ENCODE data around the gene HORMAD2.

HORMAD2 gene

DNA sequence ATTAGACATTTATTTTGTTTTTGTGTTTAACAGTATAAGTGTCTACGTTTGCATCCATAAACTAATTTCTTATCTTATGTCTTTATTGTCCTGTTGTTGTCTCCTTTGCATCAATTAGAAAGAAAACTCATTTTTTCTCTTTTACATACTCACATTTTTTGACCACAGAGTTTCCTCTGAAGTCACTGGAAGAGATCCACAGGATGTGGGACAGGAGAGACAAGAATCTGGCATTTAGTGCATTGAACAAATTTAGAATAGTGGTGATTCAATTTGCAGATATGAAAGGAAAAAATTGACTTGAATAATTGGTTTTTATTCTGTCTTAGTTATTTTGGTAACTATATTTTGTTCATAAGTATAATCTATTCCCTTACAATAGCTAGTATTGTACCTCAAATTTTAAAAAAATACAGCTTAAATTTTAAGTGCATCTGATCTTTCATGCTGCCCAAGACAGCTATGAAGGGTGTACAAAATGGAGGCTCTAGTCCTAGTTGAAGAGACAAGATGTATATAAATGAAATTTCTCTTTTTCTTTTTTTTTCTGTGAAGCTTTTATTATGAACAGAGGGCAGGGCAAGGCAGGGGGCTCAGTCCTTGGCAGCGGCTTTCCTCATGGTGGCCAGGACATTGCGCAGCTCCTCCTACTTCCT lies 24.4 kb downstream of the HORMAD2 start:
- H3K27me3 Mint-ChIP-seq, result no peaks in the 10 kb centered on the region
- H3K4me3 Mint-ChIP-seq, result peak overlapping the region; percentile 7
- peak overlapping the region; percentile 67 for H3K27ac Mint-ChIP-seq
- H3K36me3 Mint-ChIP-seq, result peaks cover 3% of the 10 kb centered on the region
- peaks cover 72% of the 10 kb centered on the region for H3K4me1 Mint-ChIP-seq
- peaks cover 2% of the 10 kb centered on the region for H3K9me3 Mint-ChIP-seq
- CTCF ChIA-PET, result interaction anchor here (0.6 to 6.7 kb wide), 6 partner anchors 16 to 516 kb away, joined by 3 to 68 read pairs (median 4); partner anchors contain the start of gene CASTOR1
- DNase-seq, result peak; percentile 27

DNA sequence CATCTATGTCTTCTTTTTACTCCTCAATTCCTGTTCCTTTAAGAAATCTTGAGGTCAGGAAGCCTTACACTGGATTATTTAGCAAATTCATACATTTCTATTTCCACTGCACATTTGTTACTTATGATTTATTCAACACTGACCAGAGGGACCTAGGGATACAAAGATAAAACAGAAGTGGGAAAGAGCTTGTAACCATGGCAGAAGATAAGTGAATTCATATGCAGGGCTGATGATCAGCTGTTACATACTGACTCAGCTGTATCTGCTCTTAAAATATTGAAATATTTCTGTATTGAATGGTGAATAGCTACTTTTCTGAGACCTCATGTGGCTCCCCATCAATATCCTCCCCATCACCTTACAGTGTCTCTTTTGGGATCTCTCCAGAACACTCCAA lies 25.2 kb downstream of the HORMAD2 start:
- CTCF ChIA-PET, result interaction anchor here (0.9 to 6.7 kb wide), 5 partner anchors 61 to 182 kb away, joined by 3 to 68 read pairs (median 6); partner anchors contain the start of gene CASTOR1
- H3K36me3 Mint-ChIP-seq, result peaks cover 3% of the 10 kb centered on the region
- no peak for DNase-seq
- peaks cover 66% of the 10 kb centered on the region for H3K4me1 Mint-ChIP-seq
- H3K27me3 Mint-ChIP-seq, result no peaks in the 10 kb centered on the region
- H3K4me3 Mint-ChIP-seq, result no peak overlapping the region
- peak overlapping the region; percentile 67 for H3K27ac Mint-ChIP-seq
- H3K9me3 Mint-ChIP-seq, result peaks cover 2% of the 10 kb centered on the region

DNA sequence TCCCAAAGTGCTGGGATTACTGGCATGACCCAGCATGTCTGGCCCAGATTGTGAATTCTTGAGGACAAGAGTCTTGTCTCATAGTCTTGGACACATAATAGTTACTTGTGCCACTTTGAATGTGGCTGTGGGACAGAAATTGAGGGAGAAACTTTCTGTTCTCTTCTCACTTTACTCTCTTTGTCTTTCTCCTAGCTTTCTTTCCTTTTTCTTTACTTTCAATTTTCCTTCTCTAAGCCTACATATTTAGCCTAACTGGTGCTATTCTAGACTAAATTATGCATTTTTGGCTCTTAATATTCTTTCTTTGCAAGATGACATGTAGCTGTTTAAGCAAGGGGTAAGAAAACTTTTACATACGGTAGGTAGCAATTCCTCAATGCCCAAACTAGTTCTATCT lies 33.2 kb downstream of the HORMAD2 start:
- no peaks in the 10 kb centered on the region for H3K9me3 Mint-ChIP-seq
- no peaks in the 10 kb centered on the region for H3K27me3 Mint-ChIP-seq
- H3K36me3 Mint-ChIP-seq, result peaks cover 6% of the 10 kb centered on the region
- peaks cover 47% of the 10 kb centered on the region for H3K4me1 Mint-ChIP-seq
- DNase-seq, result no peak
- no peak overlapping the region for H3K4me3 Mint-ChIP-seq
- no peak overlapping the region for H3K27ac Mint-ChIP-seq
- CTCF ChIA-PET, result interaction anchor here (1.1 to 2.1 kb wide), 4 partner anchors 10 to 274 kb away, joined by 3 to 9 read pairs (median 4); partner anchors contain the start of gene RNF215

DNA sequence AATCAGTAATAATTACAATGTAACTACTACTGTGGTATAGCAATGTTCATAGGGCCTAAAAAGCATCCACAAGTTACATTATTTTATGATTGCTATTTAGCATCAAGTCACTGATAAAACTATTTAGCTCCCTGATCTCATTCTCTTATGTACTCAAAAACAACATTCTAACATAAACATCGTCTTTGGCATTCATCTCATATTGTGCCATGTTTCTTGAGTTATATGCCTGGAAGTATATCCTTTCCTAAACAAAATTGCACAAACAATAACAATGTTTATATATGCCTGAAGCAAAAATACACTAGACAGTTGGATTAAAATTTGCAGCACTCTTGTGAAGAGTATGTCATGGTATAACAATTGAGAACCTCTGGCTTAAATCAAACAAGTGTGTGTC lies 34.1 kb downstream of the HORMAD2 start:
- CTCF ChIA-PET, result interaction anchor here (1.1 to 1.8 kb wide), 5 partner anchors 9 to 273 kb away, joined by 3 to 5 read pairs (median 4); partner anchors contain the start of gene RNF215
- no peaks in the 10 kb centered on the region for H3K27me3 Mint-ChIP-seq
- peaks cover 6% of the 10 kb centered on the region for H3K36me3 Mint-ChIP-seq
- DNase-seq, result no peak
- H3K27ac Mint-ChIP-seq, result no peak overlapping the region
- H3K4me3 Mint-ChIP-seq, result no peak overlapping the region
- no peaks in the 10 kb centered on the region for H3K9me3 Mint-ChIP-seq
- peaks cover 38% of the 10 kb centered on the region for H3K4me1 Mint-ChIP-seq

DNA sequence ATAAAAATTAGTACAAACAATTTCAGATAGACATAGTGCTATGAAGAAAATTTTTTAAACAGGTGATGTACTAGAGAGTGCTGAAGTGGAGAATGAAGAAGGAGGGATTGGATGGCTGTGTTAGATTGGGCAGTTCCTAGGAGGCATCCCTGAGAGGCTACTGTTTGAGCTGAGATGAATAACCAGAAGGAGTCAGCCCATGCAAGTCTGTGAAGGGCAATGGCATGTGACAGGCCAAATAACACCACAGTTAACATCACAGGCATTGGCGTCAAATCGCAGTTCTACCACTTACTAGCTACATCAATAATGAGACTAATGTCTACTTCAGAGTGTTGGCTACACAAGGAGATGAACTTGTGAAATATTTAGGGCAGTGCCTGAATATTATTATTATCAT lies 35.4 kb downstream of the HORMAD2 start:
- CTCF ChIA-PET, result interaction anchor here (0.9 to 1.8 kb wide), 5 partner anchors 9 to 139 kb away, joined by 3 to 6 read pairs (median 4); no protein-coding TSS in a partner anchor
- H3K27me3 Mint-ChIP-seq, result no peaks in the 10 kb centered on the region
- no peak overlapping the region for H3K27ac Mint-ChIP-seq
- peaks cover 6% of the 10 kb centered on the region for H3K36me3 Mint-ChIP-seq
- no peak overlapping the region for H3K4me3 Mint-ChIP-seq
- H3K4me1 Mint-ChIP-seq, result peaks cover 34% of the 10 kb centered on the region
- DNase-seq, result no peak
- no peaks in the 10 kb centered on the region for H3K9me3 Mint-ChIP-seq

DNA sequence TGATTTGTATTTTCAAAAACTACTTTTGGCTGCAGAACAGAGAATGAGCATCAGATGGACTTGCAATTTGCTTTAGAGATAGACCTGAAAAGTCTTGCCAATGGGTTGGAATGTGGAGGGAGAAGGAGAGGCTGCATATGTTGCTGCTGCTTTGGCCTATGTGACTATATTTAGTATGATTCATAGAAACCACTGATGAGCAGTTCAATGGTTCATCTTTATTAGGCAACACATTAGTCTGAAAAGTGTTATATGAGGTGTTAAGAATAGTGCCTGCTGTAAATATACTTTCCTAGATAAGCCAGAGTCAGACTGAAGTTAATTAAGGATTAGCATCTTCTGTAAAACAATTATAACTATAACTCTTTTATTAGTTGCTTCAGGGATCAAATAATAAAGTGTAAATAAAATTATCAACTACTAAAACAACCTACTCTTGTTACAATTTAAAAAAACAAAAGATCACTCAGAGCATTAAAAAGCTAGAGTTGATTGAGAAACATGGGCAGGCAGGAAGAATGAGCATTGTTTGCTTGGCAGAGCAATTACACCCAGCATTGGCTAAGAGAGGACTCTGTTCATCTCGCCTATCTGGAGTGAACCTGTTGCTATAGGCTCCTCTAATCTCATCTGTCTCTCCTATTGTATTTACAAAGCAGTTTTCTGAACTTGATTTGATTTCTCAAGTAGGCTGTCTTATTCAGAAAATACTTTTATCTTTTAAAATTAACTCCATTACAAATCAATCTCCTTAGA lies 36.3 kb downstream of the HORMAD2 start:
- no peak for DNase-seq
- Mint-ChIP-seq H3K4me3 (no peak overlapping the region), H3K4me1 (peaks cover 30% of the 10 kb centered on the region)

DNA sequence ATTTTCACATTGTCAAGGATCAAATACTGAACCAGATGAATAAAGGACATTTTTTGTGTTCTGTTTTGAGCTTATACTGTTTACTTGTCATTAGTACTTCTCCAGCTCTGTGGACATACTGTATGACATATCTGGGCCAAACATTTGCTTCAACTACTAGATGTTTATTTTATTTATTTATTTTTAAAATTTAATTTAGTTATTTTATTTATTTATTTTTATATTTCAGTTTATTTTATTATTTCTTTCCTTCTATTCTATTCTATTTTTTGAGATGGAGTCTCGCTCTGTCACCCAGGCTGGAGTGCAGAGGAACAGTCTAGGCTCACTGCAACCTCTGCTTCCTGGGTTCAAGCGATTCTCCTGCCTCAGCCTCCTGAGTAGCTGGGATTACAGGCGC lies 37.0 kb downstream of the HORMAD2 start:
- Mint-ChIP-seq H3K27me3 (no peaks in the 10 kb centered on the region), H3K4me1 (peaks cover 33% of the 10 kb centered on the region), H3K9me3 (no peaks in the 10 kb centered on the region), H3K27ac (no peak overlapping the region), H3K36me3 (peaks cover 6% of the 10 kb centered on the region), H3K4me3 (no peak overlapping the region)
- DNase-seq, result no peak
- CTCF ChIA-PET, result interaction anchor here (1.2 to 1.8 kb wide), 3 partner anchors 12 to 138 kb away, joined by 3 to 6 read pairs (median 5); no protein-coding TSS in a partner anchor

More for the DNA sequence above, 36.3 kb downstream of the HORMAD2 start:
- Mint-ChIP-seq H3K27ac (no peak overlapping the region), H3K36me3 (peaks cover 6% of the 10 kb centered on the region), H3K27me3 (no peaks in the 10 kb centered on the region), H3K9me3 (no peaks in the 10 kb centered on the region)
- CTCF ChIA-PET, result interaction anchor here (0.9 to 1.8 kb wide), 4 partner anchors 10 to 139 kb away, joined by 3 to 6 read pairs (median 4); no protein-coding TSS in a partner anchor

DNA sequence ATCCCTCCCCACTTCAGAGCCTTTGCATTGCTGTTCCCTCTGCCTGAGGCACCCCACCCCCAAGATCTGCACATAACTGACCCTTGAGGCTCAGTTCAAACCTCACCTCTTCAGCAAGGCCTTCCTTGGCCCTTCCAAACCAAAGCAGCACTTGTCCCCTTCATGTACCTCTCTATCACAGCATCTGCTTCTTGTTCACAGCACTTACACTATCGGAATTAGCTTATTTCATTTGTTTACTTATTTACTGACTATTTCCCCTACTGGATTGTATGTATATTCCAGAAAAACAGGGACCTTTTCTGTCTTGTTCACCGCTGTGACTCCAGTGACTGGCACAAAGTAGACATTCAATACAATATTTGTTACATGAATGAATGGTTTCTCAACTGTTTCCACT lies 38.0 kb downstream of the HORMAD2 start:
- H3K27ac Mint-ChIP-seq, result no peak overlapping the region
- DNase-seq, result no peak
- CTCF ChIA-PET, result interaction anchor here (0.9 to 1.2 kb wide), 3 partner anchors 10 to 59 kb away, joined by 3 read pairs; no protein-coding TSS in a partner anchor
- no peak overlapping the region for H3K4me3 Mint-ChIP-seq
- no peaks in the 10 kb centered on the region for H3K9me3 Mint-ChIP-seq
- peaks cover 40% of the 10 kb centered on the region for H3K4me1 Mint-ChIP-seq
- peaks cover 6% of the 10 kb centered on the region for H3K36me3 Mint-ChIP-seq
- no peaks in the 10 kb centered on the region for H3K27me3 Mint-ChIP-seq

DNA sequence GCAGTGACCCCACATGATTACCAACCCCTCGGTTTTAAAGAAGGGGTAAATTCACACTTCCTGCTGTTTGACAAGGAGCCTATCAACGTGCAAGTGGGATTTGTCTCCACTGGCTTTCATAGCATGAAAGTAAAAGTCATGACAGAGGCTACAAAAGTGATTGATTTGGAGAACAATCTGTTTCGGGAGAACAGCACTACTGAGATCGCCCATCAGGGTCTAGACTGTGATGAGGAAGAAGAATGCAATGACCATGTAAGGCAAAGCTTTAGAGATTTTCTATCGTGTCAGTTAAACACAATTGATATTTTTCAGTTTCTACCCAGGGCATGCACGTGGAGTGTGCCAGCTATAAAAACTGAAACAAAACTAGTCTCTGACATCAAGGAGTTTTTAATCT lies 41.7 kb downstream of the HORMAD2 start:
- H3K9me3 Mint-ChIP-seq, result peaks cover 7% of the 10 kb centered on the region
- H3K36me3 Mint-ChIP-seq, result peaks cover 6% of the 10 kb centered on the region
- no peak overlapping the region for H3K27ac Mint-ChIP-seq
- no peak overlapping the region for H3K4me3 Mint-ChIP-seq
- CTCF ChIA-PET, result interaction anchor here (1.6 kb wide), 1 partner anchor 15 kb away, joined by 3 read pairs; no protein-coding TSS in a partner anchor
- DNase-seq, result no peak
- no peaks in the 10 kb centered on the region for H3K27me3 Mint-ChIP-seq
- H3K4me1 Mint-ChIP-seq, result peaks cover 34% of the 10 kb centered on the region

DNA sequence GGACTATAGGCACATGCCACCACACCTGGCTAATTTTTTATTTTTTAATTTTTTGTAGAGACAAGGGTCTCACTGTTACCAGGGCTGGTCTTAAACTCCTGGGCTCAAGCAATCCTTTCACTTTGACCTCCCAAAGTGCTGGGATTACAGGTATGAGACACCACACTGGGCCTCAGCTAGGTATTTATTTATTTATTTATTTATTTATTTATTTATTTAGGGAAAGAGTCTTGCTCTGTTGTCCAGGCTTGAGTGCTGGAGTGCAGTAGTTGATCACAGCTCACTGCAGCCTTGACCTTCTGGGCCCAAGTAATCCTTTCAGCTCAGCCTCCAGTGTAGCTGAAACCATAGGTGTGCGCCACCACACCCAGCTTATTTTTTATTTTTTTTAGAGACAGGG lies 43.2 kb downstream of the HORMAD2 start:
- Mint-ChIP-seq H3K9me3 (peaks cover 11% of the 10 kb centered on the region), H3K27me3 (no peaks in the 10 kb centered on the region), H3K36me3 (peaks cover 6% of the 10 kb centered on the region), H3K4me3 (no peak overlapping the region), H3K27ac (no peak overlapping the region), H3K4me1 (peaks cover 27% of the 10 kb centered on the region)
- CTCF ChIA-PET, result interaction anchor here (1.1 to 1.6 kb wide), 2 partner anchors 9 to 17 kb away, joined by 3 to 4 read pairs; no protein-coding TSS in a partner anchor
- no peak for DNase-seq

DNA sequence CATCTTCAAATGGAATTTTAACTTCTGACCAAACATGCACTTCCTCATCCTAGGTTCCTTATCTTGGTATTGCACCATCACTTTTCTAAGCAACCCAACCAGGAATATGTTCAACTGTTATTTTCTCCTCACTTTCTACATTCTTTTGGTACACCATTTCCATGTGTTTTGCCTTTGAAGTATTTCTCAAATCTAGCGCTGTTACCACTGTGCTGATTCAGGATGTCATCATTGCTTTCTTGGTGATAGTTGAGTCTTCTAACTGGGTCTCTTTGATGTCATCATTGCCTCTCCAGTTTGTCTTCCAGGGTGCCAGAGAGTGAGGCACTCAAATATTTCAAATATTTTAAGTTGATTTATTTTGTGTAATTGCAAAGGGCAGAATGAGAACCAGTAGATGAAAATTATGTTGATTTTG lies 47.5 kb downstream of the HORMAD2 start:
- H3K4me1 Mint-ChIP-seq, result peaks cover 24% of the 10 kb centered on the region
- no peak overlapping the region for H3K27ac Mint-ChIP-seq
- H3K36me3 Mint-ChIP-seq, result peaks cover 6% of the 10 kb centered on the region
- H3K4me3 Mint-ChIP-seq, result no peak overlapping the region
- peaks cover 11% of the 10 kb centered on the region for H3K9me3 Mint-ChIP-seq
- no peaks in the 10 kb centered on the region for H3K27me3 Mint-ChIP-seq
- CTCF ChIA-PET, result no interaction called here
- DNase-seq, result no peak

DNA sequence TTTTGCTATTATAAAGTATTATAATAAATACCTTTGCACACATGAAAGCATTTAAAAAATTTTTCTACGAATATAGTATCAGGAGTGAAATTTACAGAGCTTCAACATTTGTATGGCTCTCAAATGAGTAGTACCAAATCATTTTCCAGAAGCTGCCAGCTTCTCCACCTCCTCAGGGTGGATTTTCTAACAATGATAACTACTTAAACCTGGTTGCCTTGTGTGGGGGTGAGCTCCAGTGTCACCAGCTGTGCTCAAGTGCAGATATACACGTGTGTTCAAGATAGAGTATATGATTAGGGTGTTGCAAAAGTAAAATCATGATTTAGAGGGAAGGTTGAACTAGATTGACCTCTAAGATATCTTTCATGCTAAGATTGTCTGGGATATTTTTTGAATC lies 48.2 kb downstream of the HORMAD2 start:
- Mint-ChIP-seq H3K4me1 (peaks cover 20% of the 10 kb centered on the region), H3K4me3 (no peak overlapping the region), H3K27ac (no peak overlapping the region), H3K27me3 (no peaks in the 10 kb centered on the region), H3K36me3 (peaks cover 6% of the 10 kb centered on the region), H3K9me3 (peaks cover 11% of the 10 kb centered on the region)
- no peak for DNase-seq
- CTCF ChIA-PET, result no interaction called here

DNA sequence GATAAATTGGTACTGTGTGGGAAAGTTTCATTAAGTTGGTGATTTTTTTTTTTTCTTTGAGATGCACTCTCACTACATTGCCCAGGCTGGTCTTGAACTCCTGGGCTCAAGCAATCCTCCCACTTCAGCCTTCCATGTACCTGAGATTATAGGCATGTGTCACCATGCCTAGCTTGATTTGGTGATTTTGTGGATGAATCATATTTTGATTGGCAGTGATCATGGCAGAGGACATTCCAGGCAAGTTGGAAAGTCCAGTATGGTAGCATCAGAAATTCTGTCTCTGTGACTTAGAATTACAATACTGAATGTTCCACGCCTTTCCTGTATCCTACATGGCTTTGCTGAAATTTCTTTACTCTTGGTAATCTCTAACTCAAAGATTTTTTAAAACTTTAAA lies 49.4 kb downstream of the HORMAD2 start:
- no peak for DNase-seq
- no peak overlapping the region for H3K4me3 Mint-ChIP-seq
- peaks cover 16% of the 10 kb centered on the region for H3K4me1 Mint-ChIP-seq
- H3K27me3 Mint-ChIP-seq, result no peaks in the 10 kb centered on the region
- CTCF ChIA-PET, result interaction anchor here (1.3 kb wide), 1 partner anchor 12 kb away, joined by 3 read pairs; no protein-coding TSS in a partner anchor
- H3K9me3 Mint-ChIP-seq, result peaks cover 7% of the 10 kb centered on the region
- H3K27ac Mint-ChIP-seq, result no peak overlapping the region
- peaks cover 3% of the 10 kb centered on the region for H3K36me3 Mint-ChIP-seq

DNA sequence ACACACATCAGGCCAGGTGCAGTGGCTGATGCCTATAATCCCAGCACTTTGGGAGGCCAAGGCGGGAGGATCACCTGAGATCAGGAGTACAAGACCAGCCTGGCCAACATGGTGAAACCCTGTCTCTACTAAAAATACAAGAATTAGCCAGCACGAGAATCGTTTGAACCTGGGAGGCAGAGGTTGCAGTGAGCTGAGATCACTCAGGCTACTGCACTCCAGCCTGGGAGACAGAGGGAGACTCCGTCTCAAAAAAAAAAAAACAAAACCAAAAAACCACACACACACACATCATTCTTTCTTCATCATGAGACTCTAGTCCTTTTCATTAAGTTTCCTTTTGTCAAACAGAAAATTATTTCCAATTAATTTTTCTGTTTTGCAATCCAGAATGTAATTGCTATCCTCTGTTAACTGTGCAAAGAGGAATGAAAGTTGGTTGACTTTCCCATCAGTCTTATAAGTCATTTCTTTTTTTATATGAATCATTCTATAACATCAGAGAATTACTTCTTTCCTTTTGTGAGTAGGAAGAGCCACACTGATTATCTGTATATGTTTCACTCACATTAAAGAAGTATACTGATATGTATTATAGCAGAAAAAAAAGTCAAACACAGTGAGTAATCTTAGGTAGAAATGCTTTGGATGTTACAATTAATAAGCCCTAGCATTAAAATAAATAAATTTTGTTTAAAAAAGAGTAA lies 52.2 kb downstream of the HORMAD2 start:
- H3K36me3 Mint-ChIP-seq, result no peaks in the 10 kb centered on the region
- H3K27ac Mint-ChIP-seq, result no peak overlapping the region
- H3K27me3 Mint-ChIP-seq, result peaks cover 7% of the 10 kb centered on the region
- peaks cover 13% of the 10 kb centered on the region for H3K4me1 Mint-ChIP-seq
- no peak overlapping the region for H3K4me3 Mint-ChIP-seq
- CTCF ChIA-PET, result no interaction called here
- DNase-seq, result no peak
- H3K9me3 Mint-ChIP-seq, result peaks cover 6% of the 10 kb centered on the region
